K562 (cell line): ENCODE data around the gene PTPRU.

ENCODE experiments used
- HDAC2 ChIP-seq: fragments of 450-650 bp; IDR thresholded peaks from 2 replicates; pipeline ENCODE4 v1.6.1; 2016; ENCODE audit warnings: mild to moderate bottlenecking
- MED1 ChIP-seq: sonication (generic); formaldehyde crosslinking; IDR thresholded peaks from 2 replicates; pipeline ENCODE4 v1.8.1; 2023; ENCODE audit warnings: missing genetic modification reagents, borderline replicate concordance
- MEIS2 ChIP-seq: fragments of 450-650 bp; IDR thresholded peaks from 2 replicates; pipeline ENCODE4 v1.6.1; 2014; ENCODE audit warnings: mild to moderate bottlenecking; ENCODE audit not compliant: partially characterized antibody
- NUFIP1 ChIP-seq: fragments of 450-650 bp; IDR thresholded peaks from 2 replicates; pipeline ENCODE4 v1.6.1; 2018; ENCODE audit not compliant: partially characterized antibody
- POLR2A ChIP-seq: fragments of 450-650 bp; conservative IDR thresholded peaks from 2 replicates; pipeline ENCODE4 v1.6.1; 2016
- SREBF2 ChIP-seq: sonication (generic); formaldehyde crosslinking; IDR thresholded peaks from 2 replicates; pipeline ENCODE4 v1.4.0; 2020; ENCODE audit warnings: mild to moderate bottlenecking, missing genetic modification reagents
- TARDBP ChIP-seq: fragments of 450-650 bp; IDR thresholded peaks from 2 replicates; pipeline ENCODE4 v1.6.1; 2016
- TCF3 ChIP-seq: sonication (generic); formaldehyde crosslinking; IDR thresholded peaks from 2 replicates; pipeline ENCODE4 v1.4.0; 2020; ENCODE audit warnings: mild to moderate bottlenecking, missing genetic modification reagents
- TF ChIP-seq, protein P1 (sequence below), 3 experiments: IDR thresholded peaks in 2 of 3; conservative IDR thresholded peaks in 1 of 3; 2 replicates each; pipeline ENCODE4 v1.5.1; 2011 to 2012; ENCODE audit warnings: low read length in 3 of 3, mild to moderate bottlenecking in 3 of 3, control low read depth in 2 of 3, improper control_type of control experiment in 1 of 3, inconsistent platforms in 1 of 3, low read depth in 1 of 3, mixed read lengths in 1 of 3, moderate library complexity in 1 of 3; ENCODE audit not compliant: insufficient read depth in 2 of 3
- TF ChIP-seq, protein P2 (sequence below): fragments of 200-400 bp; formaldehyde crosslinking; IDR thresholded peaks from 2 replicates; pipeline ENCODE4 v1.6.1; 2017; ENCODE audit warnings: mild to moderate bottlenecking, low read depth, low read length, moderate library complexity
- TF ChIP-seq, protein P3 (sequence below): sonication (generic); formaldehyde crosslinking; IDR thresholded peaks from 2 replicates; pipeline ENCODE4 v1.9.0; 2022; ENCODE audit warnings: mild to moderate bottlenecking, missing genetic modification reagents

DNA sequence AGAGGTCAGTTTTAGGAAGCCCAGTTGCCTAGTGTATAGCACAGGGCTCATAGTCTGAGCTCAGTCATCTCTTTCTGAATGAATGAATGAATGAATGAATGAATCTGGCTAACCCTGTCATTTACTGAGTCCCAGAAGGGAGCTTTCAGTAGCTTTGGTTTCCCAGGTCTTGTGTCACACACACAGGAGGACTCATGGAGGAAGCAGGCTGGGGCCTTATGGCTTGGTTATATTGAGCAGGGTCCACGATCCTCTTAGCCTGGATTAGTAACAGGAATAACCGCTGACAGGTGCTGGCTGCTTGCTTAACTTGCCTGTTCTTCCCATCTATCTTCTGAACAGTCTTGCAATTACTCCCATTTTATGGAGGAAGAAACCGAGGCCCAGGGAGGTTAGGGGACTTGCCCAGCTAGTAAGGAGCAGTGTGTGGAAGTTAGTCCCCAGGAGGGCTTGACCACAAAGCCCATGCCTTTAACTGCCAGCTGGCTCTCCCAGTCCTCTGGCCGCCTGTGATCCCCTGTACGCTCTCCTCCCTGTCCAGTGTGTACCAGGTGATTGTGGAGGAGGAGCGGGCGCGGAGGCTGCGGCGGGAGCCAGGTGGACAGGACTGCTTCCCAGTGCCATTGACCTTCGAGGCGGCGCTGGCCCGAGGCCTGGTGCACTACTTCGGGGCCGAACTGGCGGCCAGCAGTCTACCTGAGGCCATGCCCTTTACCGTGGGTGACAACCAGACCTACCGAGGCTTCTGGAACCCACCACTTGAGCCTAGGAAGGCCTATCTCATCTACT, 46.0 kb downstream of the PTPRU start:
- TF ChIP-seq MED1 (CRISPR knock-in tag) (no peak), SREBF2 (CRISPR knock-in tag) (no peak), TARDBP (no peak), NUFIP1 (no peak), MEIS2 (no peak), HDAC2 (peak; percentile 28; the same call in 1 of the 2 replicates), POLR2A (no peak), TCF3 (CRISPR knock-in tag) (no peak)
- TF ChIP-seq, protein P1, sequence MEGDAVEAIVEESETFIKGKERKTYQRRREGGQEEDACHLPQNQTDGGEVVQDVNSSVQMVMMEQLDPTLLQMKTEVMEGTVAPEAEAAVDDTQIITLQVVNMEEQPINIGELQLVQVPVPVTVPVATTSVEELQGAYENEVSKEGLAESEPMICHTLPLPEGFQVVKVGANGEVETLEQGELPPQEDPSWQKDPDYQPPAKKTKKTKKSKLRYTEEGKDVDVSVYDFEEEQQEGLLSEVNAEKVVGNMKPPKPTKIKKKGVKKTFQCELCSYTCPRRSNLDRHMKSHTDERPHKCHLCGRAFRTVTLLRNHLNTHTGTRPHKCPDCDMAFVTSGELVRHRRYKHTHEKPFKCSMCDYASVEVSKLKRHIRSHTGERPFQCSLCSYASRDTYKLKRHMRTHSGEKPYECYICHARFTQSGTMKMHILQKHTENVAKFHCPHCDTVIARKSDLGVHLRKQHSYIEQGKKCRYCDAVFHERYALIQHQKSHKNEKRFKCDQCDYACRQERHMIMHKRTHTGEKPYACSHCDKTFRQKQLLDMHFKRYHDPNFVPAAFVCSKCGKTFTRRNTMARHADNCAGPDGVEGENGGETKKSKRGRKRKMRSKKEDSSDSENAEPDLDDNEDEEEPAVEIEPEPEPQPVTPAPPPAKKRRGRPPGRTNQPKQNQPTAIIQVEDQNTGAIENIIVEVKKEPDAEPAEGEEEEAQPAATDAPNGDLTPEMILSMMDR (IDR thresholded peaks at IDR 0.05 in 2 of 3, conservative IDR thresholded peaks at IDR 0.05 in 1 of 3; ENCODE audit: insufficient read depth in 2 of 3, low read depth in 1 of 3, low read length in 3 of 3) = no peak
- TF ChIP-seq, protein P2, sequence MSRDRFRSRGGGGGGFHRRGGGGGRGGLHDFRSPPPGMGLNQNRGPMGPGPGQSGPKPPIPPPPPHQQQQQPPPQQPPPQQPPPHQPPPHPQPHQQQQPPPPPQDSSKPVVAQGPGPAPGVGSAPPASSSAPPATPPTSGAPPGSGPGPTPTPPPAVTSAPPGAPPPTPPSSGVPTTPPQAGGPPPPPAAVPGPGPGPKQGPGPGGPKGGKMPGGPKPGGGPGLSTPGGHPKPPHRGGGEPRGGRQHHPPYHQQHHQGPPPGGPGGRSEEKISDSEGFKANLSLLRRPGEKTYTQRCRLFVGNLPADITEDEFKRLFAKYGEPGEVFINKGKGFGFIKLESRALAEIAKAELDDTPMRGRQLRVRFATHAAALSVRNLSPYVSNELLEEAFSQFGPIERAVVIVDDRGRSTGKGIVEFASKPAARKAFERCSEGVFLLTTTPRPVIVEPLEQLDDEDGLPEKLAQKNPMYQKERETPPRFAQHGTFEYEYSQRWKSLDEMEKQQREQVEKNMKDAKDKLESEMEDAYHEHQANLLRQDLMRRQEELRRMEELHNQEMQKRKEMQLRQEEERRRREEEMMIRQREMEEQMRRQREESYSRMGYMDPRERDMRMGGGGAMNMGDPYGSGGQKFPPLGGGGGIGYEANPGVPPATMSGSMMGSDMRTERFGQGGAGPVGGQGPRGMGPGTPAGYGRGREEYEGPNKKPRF = no peak
- TF ChIP-seq, protein P3, sequence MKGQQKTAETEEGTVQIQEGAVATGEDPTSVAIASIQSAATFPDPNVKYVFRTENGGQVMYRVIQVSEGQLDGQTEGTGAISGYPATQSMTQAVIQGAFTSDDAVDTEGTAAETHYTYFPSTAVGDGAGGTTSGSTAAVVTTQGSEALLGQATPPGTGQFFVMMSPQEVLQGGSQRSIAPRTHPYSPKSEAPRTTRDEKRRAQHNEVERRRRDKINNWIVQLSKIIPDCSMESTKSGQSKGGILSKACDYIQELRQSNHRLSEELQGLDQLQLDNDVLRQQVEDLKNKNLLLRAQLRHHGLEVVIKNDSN = no peak
